HepG2 (cell line): ENCODE results near the gene DAB2IP. TPM values are rescaled to one million over a fixed set of nuclear protein-coding genes. Genes with fewer than 3 reads are reported as not detected.

ENCODE experiments used
- ATAC-seq: fragments of 200-7000 bp; cut with Tn5 transposase; 3 replicates; pipeline ENCODE4 v1.9.1; 2020; ENCODE audit warnings: mild to moderate bottlenecking, moderate library complexity
- BruUV-seq: library from RNA; stranded (reverse); fragments of 400-500 nt; replicated peaks from 2 replicates; lab custom pipeline; 2021; lab: Mats Ljungman, UMichigan
- CTCF ChIA-PET: fragments of 300-600 bp; formaldehyde crosslinking; extraction: SDS; loops from one replicate; lab custom pipeline; 2021; ENCODE audit warnings: low total read pairs, inconsistent platforms, low intra/inter-chr PET ratio; lab: Yijun Ruan, JAX
- POLR2A ChIA-PET: fragments of 350-600 bp; sonication (Branson Sonifier 250); formaldehyde crosslinking; loops from one replicate; lab custom pipeline; 2020; ENCODE audit warnings: antibody characterized with exemption, inconsistent platforms; lab: Yijun Ruan, JAX
- DNase-seq: peaks from one replicate; pipeline ENCODE4 v3.0.0-alpha.2; 2015; ENCODE audit warnings: low spot score
- FAIRE-seq: peaks from 3 replicates; lab custom pipeline; 2011; peaks lifted over from hg19 to GRCh38; lab: Jason Lieb, UNC
- H2AFZ ChIP-seq: one replicate; pipeline ENCODE4 v1.6.1; 2011; ENCODE audit warnings: low read length, inconsistent platforms
- H3K27ac ChIP-seq: fragments of 300-600 bp; 3 replicates; pipeline ENCODE4 v1.8.0; 2011; ENCODE audit warnings: mixed run types, mild to moderate bottlenecking, mixed read lengths, low read length, inconsistent platforms; ENCODE audit not compliant: insufficient read depth; ENCODE audit errors: extremely low read length
- H3K27me3 ChIP-seq, 2 experiments: fragments of 200-600 bp in 1 of 2; 2 replicates in 1 of 2; 3 replicates in 1 of 2; pipeline versions ENCODE4 v1.6.0 to v1.8.0; 2011; ENCODE audit warnings: low read length in 2 of 2, mild to moderate bottlenecking in 2 of 2, moderate library complexity in 2 of 2, inconsistent platforms in 1 of 2; ENCODE audit not compliant: insufficient read depth in 2 of 2, control insufficient read depth in 1 of 2
- H3K36me3 ChIP-seq, 2 experiments: fragments of 200-600 bp in 1 of 2; replicated peaks in 1 of 2; 2 replicates in 1 of 2; 3 replicates in 1 of 2; pipeline versions ENCODE4 v1.5.1 to v1.8.0; 2011; ENCODE audit warnings: low read length in 2 of 2, inconsistent platforms in 1 of 2; ENCODE audit not compliant: insufficient read depth in 2 of 2, control insufficient read depth in 1 of 2
- H3K4me1 ChIP-seq: 2 replicates; pipeline ENCODE4 v1.5.1; 2012; ENCODE audit warnings: low read length, inconsistent platforms; ENCODE audit not compliant: insufficient read depth
- H3K4me2 ChIP-seq: 2 replicates; pipeline ENCODE4 v1.6.0; 2011; ENCODE audit warnings: low read depth, low read length, inconsistent platforms
- H3K4me3 ChIP-seq, 3 experiments: fragments of 200-600 bp in 1 of 3; sonication (generic), shearing (Covaris generic) in 1 of 3; replicated peaks in 1 of 3; 2 replicates each; pipeline ENCODE4 v1.5.1; 2011 to 2016; ENCODE audit warnings: low read length in 3 of 3, inconsistent platforms in 2 of 3, low read depth in 2 of 3, mild to moderate bottlenecking in 2 of 3, control low read depth in 1 of 3, mixed read lengths in 1 of 3; ENCODE audit not compliant: insufficient read depth in 1 of 3
- H3K79me2 ChIP-seq: one replicate; pipeline ENCODE4 v1.6.1; 2011; ENCODE audit warnings: low read length, inconsistent platforms; ENCODE audit not compliant: insufficient read depth
- H3K9ac ChIP-seq: 2 replicates; pipeline ENCODE4 v1.6.0; 2011; ENCODE audit warnings: mild to moderate bottlenecking, low read depth, low read length, inconsistent platforms; ENCODE audit not compliant: insufficient read depth
- H3K9me3 ChIP-seq: 2 replicates; pipeline ENCODE4 v1.5.1; 2012; ENCODE audit warnings: mild to moderate bottlenecking, low read length
- H4K20me1 ChIP-seq: 2 replicates; pipeline ENCODE4 v1.6.0; 2011; ENCODE audit warnings: inconsistent platforms, mild to moderate bottlenecking, low read length, moderate library complexity; ENCODE audit not compliant: insufficient read depth
- ATF4 ChIP-seq, 2 experiments: fragments of 450-650 bp in 1 of 2; sonication (generic) in 1 of 2; formaldehyde crosslinking; IDR thresholded peaks; 2 replicates each; pipeline versions ENCODE4 v1.5.0 to v1.8.0; 2020 to 2022; ENCODE audit warnings: mild to moderate bottlenecking in 1 of 2, missing genetic modification reagents in 1 of 2
- BCL3 ChIP-seq: sonication (generic); formaldehyde crosslinking; IDR thresholded peaks from 2 replicates; pipeline ENCODE4 v1.5.1; 2020; ENCODE audit warnings: mild to moderate bottlenecking, missing genetic modification reagents, moderate library complexity
- GFI1 ChIP-seq: sonication (generic); formaldehyde crosslinking; IDR thresholded peaks from 2 replicates; pipeline ENCODE4 v1.5.0; 2020; ENCODE audit warnings: missing genetic modification reagents, mild to moderate bottlenecking, borderline replicate concordance
- HDAC2 ChIP-seq: sonication (generic); formaldehyde crosslinking; IDR thresholded peaks from 2 replicates; pipeline ENCODE4 v1.4.0; 2020; ENCODE audit warnings: missing genetic modification reagents
- IKZF5 ChIP-seq: IDR thresholded peaks from 2 replicates; pipeline ENCODE4 v1.6.1; 2018; ENCODE audit warnings: missing genetic modification reagents, mild to moderate bottlenecking, missing compliant biosample characterization
- KLF15 ChIP-seq: sonication (generic); formaldehyde crosslinking; IDR thresholded peaks from 2 replicates; pipeline ENCODE4 v1.8.1; 2023; ENCODE audit warnings: borderline replicate concordance, mild to moderate bottlenecking, inconsistent platforms, missing genetic modification reagents, mixed read lengths
- KLF16 ChIP-seq, 2 experiments: sonication (generic) in 1 of 2; formaldehyde crosslinking in 1 of 2; IDR thresholded peaks; 2 replicates each; pipeline versions ENCODE4 v1.6.1 to v1.8.0; 2016 to 2023; ENCODE audit warnings: missing genetic modification reagents in 2 of 2, missing compliant biosample characterization in 1 of 2
- MIER3 ChIP-seq: IDR thresholded peaks from 2 replicates; pipeline ENCODE4 v1.6.1; 2016; ENCODE audit warnings: missing compliant biosample characterization, borderline replicate concordance
- NR2F1 ChIP-seq, 2 experiments: fragments of 450-650 bp in 1 of 2; formaldehyde crosslinking in 1 of 2; IDR thresholded peaks; 2 replicates each; pipeline versions ENCODE4 v1.5.0 to v1.6.1; 2016 to 2020; ENCODE audit warnings: mild to moderate bottlenecking in 1 of 2, missing compliant biosample characterization in 1 of 2, missing genetic modification reagents in 1 of 2, moderate library complexity in 1 of 2
- XRCC5 ChIP-seq: fragments of 200-400 bp; formaldehyde crosslinking; optimal IDR thresholded peaks from 2 replicates; pipeline ENCODE3; 2017; ENCODE audit warnings: mild to moderate bottlenecking, low read length
- ZBTB20 ChIP-seq: sonication (generic); formaldehyde crosslinking; IDR thresholded peaks from 2 replicates; pipeline ENCODE4 v1.8.1; 2023; ENCODE audit warnings: missing genetic modification reagents, low read depth, mild to moderate bottlenecking, borderline replicate concordance
- ZNF326 ChIP-seq: sonication (generic); formaldehyde crosslinking; IDR thresholded peaks from 2 replicates; pipeline ENCODE4 v1.4.0; 2020; ENCODE audit warnings: missing genetic modification reagents, borderline replicate concordance
- ZNF354B ChIP-seq: sonication (generic); formaldehyde crosslinking; IDR thresholded peaks from 2 replicates; pipeline ENCODE4 v1.8.0; 2022; ENCODE audit warnings: mild to moderate bottlenecking, missing genetic modification reagents
- ZNF839 ChIP-seq: sonication (generic); formaldehyde crosslinking; IDR thresholded peaks from 2 replicates; pipeline ENCODE4 v1.4.0; 2020; ENCODE audit warnings: missing genetic modification reagents, mild to moderate bottlenecking, borderline replicate concordance
- WGBS: methylation state at CpG from one replicate; pipeline ENCODE4 v1.1.6; 2017; ENCODE audit warnings: low lambda C conversion rate; 5-methylcytosine and 5-hydroxymethylcytosine counted together
- in situ Hi-C: cut with HindIII; loops from 2 replicates; pipeline ENCODE4 v1.10.0; 2017; ENCODE audit warnings: low pct_unique_long_range_greater_than_20kb; ENCODE audit not compliant: extremely low pct_ligation_motif_present
- intact Hi-C: fragments of 100-400 bp; cut with micrococcal nuclease; formaldehyde crosslinking; loops from one replicate; pipeline ENCODE4 v1.10.0; 2022; ENCODE audit not compliant: unreplicated experiment
- polyA plus RNA-seq, 8 experiments: library from polyadenylated mRNA; depleted of rRNA in 3 of 8; stranded (reverse) in 7 of 8; unstranded in 1 of 8; fragments of >200 nt; fragmentation: Illumina TruSeq in 4 of 8; extraction: Trizol in 4 of 8; gene quantifications; 2 replicates each; pipeline versions ENCODE4 v1.2.1 to v1.2.3, GENCODE V29; 2011 to 2016; ENCODE audit warnings: low read depth in 4 of 8, missing spikeins in 1 of 8, mixed read lengths in 1 of 8; ENCODE audit not compliant: insufficient read depth in 1 of 8
- total RNA-seq, 5 experiments: library from RNA; depleted of rRNA; stranded (reverse); fragments of >200 nt; fragmentation: Illumina TruSeq; extraction: Trizol; gene quantifications; 2 replicates each; pipeline ENCODE4 v1.2.3, GENCODE V29; 2016; ENCODE audit warnings: low read depth in 1 of 5
- TF ChIP-seq, protein P1 (sequence below): sonication (generic); formaldehyde crosslinking; IDR thresholded peaks from 2 replicates; pipeline ENCODE4 v1.4.0; 2020; ENCODE audit warnings: mild to moderate bottlenecking, missing genetic modification reagents
- TF ChIP-seq, protein P2 (sequence below): sonication (generic); formaldehyde crosslinking; IDR thresholded peaks from 2 replicates; pipeline ENCODE4 v1.5.1; 2020; ENCODE audit warnings: mild to moderate bottlenecking, missing genetic modification reagents, borderline replicate concordance

Gene DAB2IP
- total and polyA plus RNA-seq, 2 of the 13 experiments (the other 11 are each of a cell fraction or from before 2014, with no cell fraction given), result 25.3 to 37.9 TPM

- TF ChIP-seq KLF16 (CRISPR knock-in tag; IDR thresholded peaks at IDR 0.05) (0 out of 4 replicates have a peak, but pooled peaks of 1 of the 2 experiments have one; percentile 51), GFI1 (CRISPR knock-in tag) (0 out of 2 replicates have a peak, but pooled peaks have one; percentile 12)
These were observed 85.6 kb downstream of the DAB2IP start (continued) for GRCh38 chr9:121736934-121737462.

- ATAC-seq, result peak; percentile 20
- 7% methylated on average over 3 of the region's 9 CpGs for WGBS
- Histone ChIP-seq H2AFZ (no peak overlapping the region), H3K4me3 (peak overlapping the region; percentile 67 to 88 (median 83)), H3K27me3 (no peaks in the 10 kb centered on the region; a peak in 1 of 5 replicates), H4K20me1 (no peaks in the 10 kb centered on the region), H3K36me3 (no peaks in the 10 kb centered on the region; a peak in 2 of 5 replicates), H3K4me2 (peak overlapping the region; percentile 92), H3K79me2 (peaks cover 49% of the 10 kb centered on the region), H3K9me3 (no peaks in the 10 kb centered on the region), H3K4me1 (peaks cover 61% of the 10 kb centered on the region), H3K27ac (peak overlapping the region; percentile 75), H3K9ac (peak overlapping the region; percentile 81)
- no peak for DNase-seq
- CTCF ChIA-PET, result no interaction called here
- in situ Hi-C loops, result loop anchor here (25.0 kb wide), 1 partner anchor 250 kb away; no protein-coding TSS in a partner anchor
- BruUV-seq, result TSS peak; percentile 66
- POLR2A ChIA-PET, result interaction anchor here (1.0 to 5.0 kb wide), 4 partner anchors 10 to 97 kb away, joined by 3 to 49 read pairs (median 6); no protein-coding TSS in a partner anchor
- intact Hi-C loops, result loop anchor here (1.0 to 5.0 kb wide), 2 partner anchors 124 to 240 kb away; no protein-coding TSS in a partner anchor
- no peak for FAIRE-seq
- TF ChIP-seq, protein P1, sequence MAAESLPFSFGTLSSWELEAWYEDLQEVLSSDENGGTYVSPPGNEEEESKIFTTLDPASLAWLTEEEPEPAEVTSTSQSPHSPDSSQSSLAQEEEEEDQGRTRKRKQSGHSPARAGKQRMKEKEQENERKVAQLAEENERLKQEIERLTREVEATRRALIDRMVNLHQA, result no peak
- TF ChIP-seq, protein P2, sequence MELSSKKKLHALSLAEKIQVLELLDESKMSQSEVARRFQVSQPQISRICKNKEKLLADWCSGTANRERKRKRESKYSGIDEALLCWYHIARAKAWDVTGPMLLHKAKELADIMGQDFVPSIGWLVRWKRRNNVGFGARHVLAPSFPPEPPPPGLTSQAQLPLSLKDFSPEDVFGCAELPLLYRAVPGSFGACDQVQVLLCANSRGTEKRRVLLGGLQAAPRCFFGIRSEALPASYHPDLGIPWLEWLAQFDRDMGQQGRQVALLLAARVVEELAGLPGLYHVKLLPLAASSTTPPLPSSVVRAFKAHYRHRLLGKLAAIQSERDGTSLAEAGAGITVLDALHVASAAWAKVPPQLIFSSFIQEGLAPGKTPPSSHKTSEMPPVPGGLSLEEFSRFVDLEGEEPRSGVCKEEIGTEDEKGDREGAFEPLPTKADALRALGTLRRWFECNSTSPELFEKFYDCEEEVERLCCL (CRISPR knock-in tag), result no peak; the same call in 1 of the 2 replicates
- TF ChIP-seq IKZF5 (CRISPR knock-in tag) (no peak), NR2F1 (CRISPR knock-in tag; IDR thresholded peaks at IDR 0.05) (no peak), ZNF839 (no peak), ZNF354B (CRISPR knock-in tag) (0 out of 2 replicates have a peak, but pooled peaks have one; percentile 13), MIER3 (no peak), BCL3 (CRISPR knock-in tag) (no peak; the same call in 1 of the 2 replicates), ZBTB20 (peak; percentile 41; the same call in 1 of the 2 replicates), HDAC2 (no peak), XRCC5 (no peak), KLF15 (CRISPR knock-in tag) (no peak), ATF4 (CRISPR knock-in tag; IDR thresholded peaks at IDR 0.05) (no peak), ZNF326 (no peak)
These were observed 86.1 kb downstream of the DAB2IP start for GRCh38 chr9:121737481-121737931.
